ENCODE results near the gene SAMD3.
"Not testable (repeated sequence)": the region's sequence is repeated elsewhere in the genome, so short reads cannot be mapped to it uniquely, and the experiment has no call there.

SAMD3 gene

GRCh38 chr6:130207979-130208649, 14.6 kb downstream of the SAMD3 start:
- no peak for DNase-seq

- no peak for DNase-seq
Observed at GRCh38 chr6:130206479-130206878, 16.3 kb downstream of the SAMD3 start.

GRCh38 chr6:130204322-130204721, 18.4 kb downstream of the SAMD3 start:
- DNase-seq = no peak

GRCh38 chr6:130203370-130203769, 19.4 kb downstream of the SAMD3 start:
- no peak for DNase-seq

- DNase-seq = no peak
Observed at GRCh38 chr6:130202782-130203181, 20.0 kb downstream of the SAMD3 start.

GRCh38 chr6:130200020-130200419, 22.7 kb downstream of the SAMD3 start:
- DNase-seq = no peak

- no peak for DNase-seq
Observed at GRCh38 chr6:130198483-130199035, 24.2 kb downstream of the SAMD3 start.

- not testable (repeated sequence) for DNase-seq
Observed at GRCh38 chr6:130197816-130198482, 24.8 kb downstream of the SAMD3 start.

- not testable (repeated sequence) for DNase-seq
Observed at GRCh38 chr6:130194434-130194833, 28.3 kb downstream of the SAMD3 start.

GRCh38 chr6:130190701-130191690, 31.8 kb downstream of the SAMD3 start:
- no peak for DNase-seq

- no peak for DNase-seq
Observed at GRCh38 chr6:130189531-130190397, 33.0 kb downstream of the SAMD3 start.

- DNase-seq = no peak
Observed at GRCh38 chr6:130188207-130188899, 34.4 kb downstream of the SAMD3 start.

- no peak for DNase-seq
Observed at GRCh38 chr6:130187335-130188206, 35.2 kb downstream of the SAMD3 start.

GRCh38 chr6:130185658-130186057, 37.1 kb downstream of the SAMD3 start:
- no peak for DNase-seq

GRCh38 chr6:130183271-130184222, 39.2 kb downstream of the SAMD3 start:
- no peak for DNase-seq

- no peak for DNase-seq
Observed at GRCh38 chr6:130182466-130182865, 40.3 kb downstream of the SAMD3 start.

- DNase-seq = no peak
Observed at GRCh38 chr6:130178692-130179091, 44.1 kb downstream of the SAMD3 start.

- no peak for DNase-seq
Observed at GRCh38 chr6:130176378-130176777, 46.4 kb downstream of the SAMD3 start.

- DNase-seq = not testable (repeated sequence)
Observed at GRCh38 chr6:130173377-130174004, 49.3 kb downstream of the SAMD3 start.
